Thoracic aorta (tissue), 2 donors: ENCODE results near the gene C19orf73. TPM values are rescaled to one million over a fixed set of nuclear protein-coding genes. Genes with fewer than 3 reads are reported as not detected.
"Not testable (repeated sequence)": the region's sequence is repeated elsewhere in the genome, so short reads cannot be mapped to it uniquely, and the experiment has no call there.

Experiments used
- ATAC-seq: fragments of 150-250 bp; one replicate; pipeline ENCODE4 v1.8.0; 2017; ENCODE audit warnings: low read depth; ENCODE audit not compliant: insufficient number of reproducible peaks, low FRiP score
- DNase-seq: peaks from one replicate; pipeline ENCODE4 v3.0.0-alpha.2; 2020; ENCODE audit warnings: low spot score
- H3K27ac ChIP-seq, 2 donors: fragments of 200-600 bp; sonication (generic); 1 replicate in 1 of 2; 2 replicates in 1 of 2; pipeline ENCODE4 v1.5.1; 2016; ENCODE audit warnings: mild to moderate bottlenecking in 2 of 2, moderate library complexity in 2 of 2
- H3K27me3 ChIP-seq: fragments of 200-600 bp; sonication (generic); replicated peaks from 2 replicates; pipeline ENCODE4 v1.6.0; 2016; ENCODE audit warnings: mild to moderate bottlenecking; ENCODE audit not compliant: insufficient read depth
- H3K36me3 ChIP-seq: fragments of 200-600 bp; sonication (generic); one replicate; pipeline ENCODE4 v1.5.1; 2016
- H3K4me1 ChIP-seq, 2 donors: fragments of 200-600 bp; sonication (generic); 1 replicate in 1 of 2; 2 replicates in 1 of 2; pipeline versions ENCODE4 v1.5.1 to v1.6.0; 2016; ENCODE audit warnings: low read depth in 2 of 2, mild to moderate bottlenecking in 1 of 2; ENCODE audit not compliant: control insufficient read depth in 1 of 2
- H3K4me3 ChIP-seq: fragments of 200-600 bp; sonication (generic); 2 replicates; pipeline ENCODE4 v1.5.1; 2016; ENCODE audit warnings: mild to moderate bottlenecking
- H3K9me3 ChIP-seq: fragments of 200-600 bp; sonication (generic); 2 replicates; pipeline ENCODE4 v1.5.1; 2016
- CTCF ChIP-seq: fragments of 200-600 bp; sonication (generic); IDR thresholded peaks from one replicate; pipeline ENCODE4 v1.5.1; 2019; ENCODE audit warnings: antibody characterized with exemption
- total RNA-seq, 2 donors: library from RNA; depleted of rRNA; stranded (reverse); fragments of >200 nt; gene quantifications; one replicate each; pipeline versions ENCODE4 v1.1.0 to v1.2.3, GENCODE V29; 2016

Gene C19orf73
- total RNA-seq, 2 donors from 2014 or later = not detected

- ATAC-seq = peak; percentile 96
- H3K27ac ChIP-seq = peak within 1 kb of the TSS; percentile 72 to 74
- no peak for TF ChIP-seq CTCF
- DNase-seq = peak; percentile 91
- peak within 1 kb of the TSS; percentile 88 for H3K4me3 ChIP-seq
- H3K36me3 ChIP-seq = peaks cover 12% of the 10 kb centered on the region
- H3K9me3 ChIP-seq = no peaks in the 10 kb centered on the region
- H3K27me3 ChIP-seq = no peaks in the 10 kb centered on the region
- peaks cover 18 to 25% of the 10 kb centered on the region in 2 donors for H3K4me1 ChIP-seq
These were observed 33.7 kb downstream of the C19orf73 start, which contains the start of gene SNRNP70 for GRCh38 chr19:49085020-49085867. TSS of gene SNRNP70 (plus strand) at chr19:49085451. CDS start at chr19:49086415, 964 bp downstream.

DNA sequence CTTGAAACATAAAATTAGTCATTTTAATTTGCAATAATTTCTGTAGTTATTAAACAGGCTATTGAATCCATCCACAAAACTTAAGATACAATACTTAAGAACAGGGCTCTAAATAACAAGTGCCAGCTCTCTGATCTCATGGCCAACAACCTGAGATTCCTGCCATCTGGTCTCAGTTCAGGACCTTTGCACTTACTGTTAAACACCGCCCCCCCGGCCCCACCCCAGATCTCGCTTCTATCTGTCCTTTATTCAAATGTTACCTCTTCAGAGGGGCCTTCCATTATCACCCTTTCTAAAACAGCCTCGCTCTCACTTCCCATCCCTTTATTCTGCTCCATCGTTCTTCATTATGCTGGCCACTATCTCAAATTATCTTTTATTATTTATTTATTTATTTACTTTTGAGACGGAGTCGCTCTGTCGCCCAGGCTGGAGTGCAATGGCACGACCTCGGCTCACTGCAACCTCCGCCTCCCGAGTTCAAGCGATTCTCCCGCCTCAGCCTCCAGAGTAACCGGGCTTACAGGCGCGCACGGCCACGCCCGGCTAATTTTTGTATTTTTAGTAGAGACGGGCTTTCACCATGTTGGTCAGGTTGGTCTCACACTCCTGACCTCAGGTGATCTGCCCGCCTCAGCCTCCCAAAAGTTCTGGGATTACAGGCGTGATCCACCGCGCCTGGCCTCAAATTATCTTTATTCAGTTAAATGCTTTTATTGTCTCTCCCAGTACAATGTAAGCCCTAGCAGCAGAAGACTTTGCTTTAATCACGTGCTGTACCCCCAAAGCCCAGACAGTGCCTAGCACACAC lies 34.5 kb downstream of the C19orf73 start:
- peaks cover 11% of the 10 kb centered on the region for H3K36me3 ChIP-seq
- TF ChIP-seq CTCF = no peak
- peak overlapping the region; percentile 69 to 72 for H3K27ac ChIP-seq
- no peak for ATAC-seq
- no peaks in the 10 kb centered on the region for H3K27me3 ChIP-seq
- peaks cover 18 to 25% of the 10 kb centered on the region in 2 donors for H3K4me1 ChIP-seq
- DNase-seq = no peak
- H3K9me3 ChIP-seq = no peaks in the 10 kb centered on the region
- H3K4me3 ChIP-seq = peak overlapping the region; percentile 88

DNA sequence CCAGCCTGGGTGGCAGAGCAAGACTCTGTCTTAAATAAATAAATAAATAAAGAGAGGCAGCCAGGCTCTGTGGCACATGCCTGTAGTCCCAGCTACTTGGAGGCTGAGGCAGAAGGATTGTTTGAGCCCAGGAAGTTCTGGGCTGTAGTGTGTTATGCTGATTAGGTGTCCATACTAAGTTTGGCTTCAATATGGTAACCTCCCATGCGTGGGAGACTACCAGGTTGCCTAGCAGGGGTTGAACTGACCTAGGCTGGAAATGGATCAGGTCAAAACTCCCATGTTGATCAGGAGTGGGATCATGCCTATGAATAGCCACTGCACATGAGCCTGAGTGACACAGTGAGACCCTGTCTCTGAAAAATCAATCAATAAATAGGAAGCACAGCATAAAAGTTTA lies 37.7 kb downstream of the C19orf73 start:
- Histone ChIP-seq H3K4me1 (peaks cover 3 to 9% of the 10 kb centered on the region in 2 donors), H3K9me3 (no peaks in the 10 kb centered on the region), H3K27ac (no peak overlapping the region), H3K4me3 (no peak overlapping the region), H3K36me3 (no peaks in the 10 kb centered on the region), H3K27me3 (no peaks in the 10 kb centered on the region)
- TF ChIP-seq CTCF = no peak
- DNase-seq = no peak
- ATAC-seq = no peak

DNA sequence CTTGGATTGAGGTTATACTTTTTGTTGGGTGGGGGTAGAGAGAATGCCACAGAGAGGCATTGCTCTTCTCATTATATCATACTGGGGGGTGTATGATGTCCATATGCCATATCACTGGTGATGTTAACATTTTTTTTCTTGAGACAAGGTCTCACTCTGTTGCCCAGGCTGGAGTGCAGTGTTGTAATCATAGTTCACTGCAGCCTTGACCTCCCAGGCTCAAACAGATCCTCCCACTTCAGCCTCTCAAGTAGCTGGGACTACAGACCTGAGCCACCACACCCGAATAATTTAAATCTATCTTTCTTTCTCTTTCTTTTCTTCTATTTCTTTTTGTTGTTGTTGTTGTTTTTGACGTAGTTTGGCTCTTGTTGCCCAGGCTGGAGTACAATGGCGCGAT lies 38.6 kb downstream of the C19orf73 start:
- no peak for DNase-seq
- no peaks in the 10 kb centered on the region for H3K27me3 ChIP-seq
- no peak for TF ChIP-seq CTCF
- H3K36me3 ChIP-seq = no peaks in the 10 kb centered on the region
- H3K27ac ChIP-seq = no peak overlapping the region
- H3K9me3 ChIP-seq = no peaks in the 10 kb centered on the region
- ATAC-seq = no peak
- no peak overlapping the region for H3K4me3 ChIP-seq
- peaks cover 0 to 5% of the 10 kb centered on the region in 2 donors for H3K4me1 ChIP-seq

- H3K36me3 ChIP-seq, H3K27me3 ChIP-seq, H3K27ac ChIP-seq, H3K4me3 ChIP-seq, ATAC-seq, H3K9me3 ChIP-seq, DNase-seq, H3K4me1 ChIP-seq: not testable (repeated sequence)
- TF ChIP-seq CTCF = peak; percentile 78
These were observed 44.1 kb downstream of the C19orf73 start for GRCh38 chr19:49074869-49075268.
